ENCODE data around the gene RFWD3. TPM values are rescaled to one million over a fixed set of nuclear protein-coding genes. Genes with fewer than 3 reads are reported as not detected.

Gene RFWD3
- total and polyA plus RNA-seq, 2 of the 13 experiments (the other 11 are each of a cell fraction or from before 2014, with no cell fraction given), result 23.4 to 62.6 TPM

- ChIA-PET POLR2A (no interaction called here), CTCF (ENCODE audit: low intra/inter-chr PET ratio, low total read pairs) (no interaction called here)
- WGBS (ENCODE audit: low lambda C conversion rate), result 94% methylated on average over 3 of the region's 3 CpGs
- H3K79me2 ChIP-seq (ENCODE audit: insufficient read depth, low read length), result peaks cover 86% of the 10 kb centered on the region
- no TSS peak for BruUV-seq (replicated peaks)
- no peak overlapping the region for H2AFZ ChIP-seq (ENCODE audit: low read length)
- no peak overlapping the region for H3K4me2 ChIP-seq (ENCODE audit: low read depth, low read length)
- H3K9ac ChIP-seq (ENCODE audit: insufficient read depth, low read depth, low read length), result no peak overlapping the region
- H3K27me3 ChIP-seq (ENCODE audit: control insufficient read depth in 1 of 2, insufficient read depth in 2 of 2, low read length in 2 of 2), result no peaks in the 10 kb centered on the region
- H3K4me3 ChIP-seq (replicated peaks in 1 of 3; ENCODE audit: insufficient read depth in 1 of 3, low read depth in 2 of 3, low read length in 3 of 3), result no peak overlapping the region
- ATAC-seq, result no peak
- no peaks in the 10 kb centered on the region for H4K20me1 ChIP-seq (ENCODE audit: insufficient read depth, low read length)
- no peak overlapping the region for H3K27ac ChIP-seq (ENCODE audit: extremely low read length, insufficient read depth, low read length)
- no peaks in the 10 kb centered on the region for H3K36me3 ChIP-seq (replicated peaks in 1 of 2; ENCODE audit: control insufficient read depth in 1 of 2, insufficient read depth in 2 of 2, low read length in 2 of 2)
- no peak for FAIRE-seq
- H3K9me3 ChIP-seq (ENCODE audit: low read length), result no peaks in the 10 kb centered on the region
- intact Hi-C loops (cut with micrococcal nuclease; ENCODE audit: unreplicated experiment) (no loop called here), in situ Hi-C loops (cut with HindIII; ENCODE audit: extremely low pct_ligation_motif_present, low pct_unique_long_range_greater_than_20kb) (no loop called here)
- peaks cover 25% of the 10 kb centered on the region for H3K4me1 ChIP-seq (ENCODE audit: insufficient read depth, low read length)
- DNase-seq (ENCODE audit: low spot score), result no peak
- TF ChIP-seq ZNF251 (CRISPR knock-in tag; IDR thresholded peaks at IDR 0.05) (no peak), ZNF275 (CRISPR knock-in tag; IDR thresholded peaks at IDR 0.05; ENCODE audit: borderline replicate concordance) (no peak), ZNF34 (CRISPR knock-in tag; IDR thresholded peaks at IDR 0.05; ENCODE audit: borderline replicate concordance) (no peak), DRAP1 (CRISPR knock-in tag; IDR thresholded peaks at IDR 0.05) (no peak), ZNF263 (CRISPR knock-in tag; IDR thresholded peaks at IDR 0.05) (no peak), MBNL3 (CRISPR knock-in tag; conservative IDR thresholded peaks at IDR 0.05) (no peak), ELF1 (CRISPR knock-in tag; IDR thresholded peaks at IDR 0.05) (no peak), ZNF567 (CRISPR knock-in tag; IDR thresholded peaks at IDR 0.05; ENCODE audit: borderline replicate concordance) (no peak), ARID5B (CRISPR knock-in tag; IDR thresholded peaks at IDR 0.05) (no peak), ZMYM4 (CRISPR knock-in tag; IDR thresholded peaks at IDR 0.05) (no peak)
Measured at GRCh38 chr16:74580833-74581232, 85.8 kb downstream of the RFWD3 start.

Data from HepG2 (cell line).